Measurements from ENCODE around the gene CFAP61.

DNA sequence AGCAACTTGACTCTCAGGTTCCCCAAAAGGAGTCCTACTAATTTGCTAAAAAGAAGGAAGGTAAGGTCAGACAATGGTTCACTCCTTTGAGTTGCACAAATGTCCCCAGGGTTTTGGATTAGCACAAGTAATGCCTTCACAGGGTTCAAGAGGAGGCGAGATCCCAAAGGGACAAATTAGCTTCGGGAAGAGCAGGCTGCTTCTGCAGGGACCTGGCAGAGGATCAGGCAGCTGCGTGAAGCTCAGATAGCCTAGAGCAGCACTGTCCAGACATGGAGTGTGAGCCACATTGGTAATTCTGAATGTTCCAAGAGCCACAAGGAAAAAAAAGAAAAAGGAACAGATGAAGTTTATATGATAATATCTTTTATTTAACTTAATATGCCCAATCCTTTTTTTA lies 115.4 kb downstream of the CFAP61 start:
- TF ChIP-seq, protein P1, sequence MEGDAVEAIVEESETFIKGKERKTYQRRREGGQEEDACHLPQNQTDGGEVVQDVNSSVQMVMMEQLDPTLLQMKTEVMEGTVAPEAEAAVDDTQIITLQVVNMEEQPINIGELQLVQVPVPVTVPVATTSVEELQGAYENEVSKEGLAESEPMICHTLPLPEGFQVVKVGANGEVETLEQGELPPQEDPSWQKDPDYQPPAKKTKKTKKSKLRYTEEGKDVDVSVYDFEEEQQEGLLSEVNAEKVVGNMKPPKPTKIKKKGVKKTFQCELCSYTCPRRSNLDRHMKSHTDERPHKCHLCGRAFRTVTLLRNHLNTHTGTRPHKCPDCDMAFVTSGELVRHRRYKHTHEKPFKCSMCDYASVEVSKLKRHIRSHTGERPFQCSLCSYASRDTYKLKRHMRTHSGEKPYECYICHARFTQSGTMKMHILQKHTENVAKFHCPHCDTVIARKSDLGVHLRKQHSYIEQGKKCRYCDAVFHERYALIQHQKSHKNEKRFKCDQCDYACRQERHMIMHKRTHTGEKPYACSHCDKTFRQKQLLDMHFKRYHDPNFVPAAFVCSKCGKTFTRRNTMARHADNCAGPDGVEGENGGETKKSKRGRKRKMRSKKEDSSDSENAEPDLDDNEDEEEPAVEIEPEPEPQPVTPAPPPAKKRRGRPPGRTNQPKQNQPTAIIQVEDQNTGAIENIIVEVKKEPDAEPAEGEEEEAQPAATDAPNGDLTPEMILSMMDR (IDR thresholded peaks at IDR 0.05), result no peak
- no peak for TF ChIP-seq POLR2A (IDR thresholded peaks at IDR 0.05)

Data from thyroid gland (tissue), 4 donors.